ENCODE measurements around the gene NTNG1.

NTNG1 gene

DNA sequence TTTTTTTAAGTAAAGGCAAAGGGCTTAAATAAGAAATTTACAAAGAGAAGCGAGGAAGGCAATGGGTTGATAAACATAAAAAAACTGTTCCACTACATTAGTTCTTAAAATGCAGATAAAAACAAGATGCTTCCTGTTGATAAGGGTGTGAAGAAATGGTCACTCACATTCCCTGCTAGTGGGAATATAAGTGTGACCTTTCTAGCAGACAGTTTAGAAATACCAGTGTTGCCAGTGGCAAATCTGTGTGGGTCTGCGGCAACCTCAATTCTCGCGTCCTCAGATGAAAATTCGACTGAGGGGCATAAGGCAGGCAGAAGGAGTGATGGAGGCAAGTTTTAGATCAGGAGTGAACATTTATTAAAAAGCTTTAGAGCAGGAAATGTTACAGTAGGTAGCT lies 151.1 kb downstream of the NTNG1 start:
- Histone ChIP-seq H3K4me1 (ENCODE audit: control insufficient read depth, insufficient read depth, low read length) (no peaks in the 10 kb centered on the region), H3K27ac (ENCODE audit: low read depth, low read length) (no peak overlapping the region), H3K9ac (ENCODE audit: low read length) (no peak overlapping the region), H3K27me3 (ENCODE audit: control insufficient read depth, insufficient read depth, low read length) (no peaks in the 10 kb centered on the region), H3K4me3 (ENCODE audit: low read depth, low read length) (no peak overlapping the region), H3K36me3 (ENCODE audit: control insufficient read depth, insufficient read depth, low read length) (no peaks in the 10 kb centered on the region), H3K9me3 (ENCODE audit: control insufficient read depth, insufficient read depth, low read depth, low read length) (no peaks in the 10 kb centered on the region)

DNA sequence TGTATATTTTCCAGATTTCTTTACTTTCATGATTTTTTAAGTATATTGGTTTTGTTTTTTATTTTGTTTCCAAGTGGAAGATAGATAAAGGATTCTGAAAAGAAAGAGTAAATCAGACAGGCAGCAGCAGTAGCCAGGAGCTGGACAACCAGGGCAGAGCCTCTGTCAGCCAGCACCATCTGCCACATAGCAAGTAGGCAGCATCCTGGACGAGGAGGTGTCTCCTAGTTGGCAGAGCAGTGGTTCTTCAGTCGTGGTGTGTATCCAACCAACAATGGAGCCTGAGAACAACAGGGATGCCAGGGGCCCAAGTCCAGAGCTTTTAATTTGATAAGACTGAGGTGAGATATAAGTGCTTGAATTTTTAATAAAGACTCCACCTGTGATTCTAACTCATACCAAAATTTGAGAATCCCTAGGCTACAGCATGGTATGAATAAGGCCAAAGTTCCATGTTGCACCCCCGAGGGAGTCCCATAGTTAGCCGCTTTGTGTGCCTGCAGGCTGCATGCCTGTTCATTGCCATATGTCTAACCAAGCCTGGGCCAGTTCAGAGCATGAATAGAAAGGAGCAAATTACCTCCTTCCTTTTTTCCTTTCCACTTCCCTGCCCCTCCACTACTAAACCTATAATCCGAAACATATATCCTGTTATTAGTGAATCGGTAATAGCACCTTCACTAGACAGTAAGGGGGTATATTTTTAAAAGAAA lies 153.2 kb downstream of the NTNG1 start:
- Histone ChIP-seq H3K4me1 (ENCODE audit: control insufficient read depth, insufficient read depth, low read length) (no peaks in the 10 kb centered on the region), H3K27ac (ENCODE audit: low read depth, low read length) (no peak overlapping the region), H3K9ac (ENCODE audit: low read length) (no peak overlapping the region), H3K27me3 (ENCODE audit: control insufficient read depth, insufficient read depth, low read length) (no peaks in the 10 kb centered on the region), H3K36me3 (ENCODE audit: control insufficient read depth, insufficient read depth, low read length) (no peaks in the 10 kb centered on the region), H3K4me3 (ENCODE audit: low read depth, low read length) (no peak overlapping the region), H3K9me3 (ENCODE audit: control insufficient read depth, insufficient read depth, low read depth, low read length) (no peaks in the 10 kb centered on the region)

GRCh38 chr1:107294686-107295085 lies 153.8 kb downstream of the NTNG1 start:
- H3K4me1 ChIP-seq (ENCODE audit: control insufficient read depth, insufficient read depth, low read length) = no peaks in the 10 kb centered on the region
- no peak overlapping the region for H3K4me3 ChIP-seq (ENCODE audit: low read depth, low read length)
- H3K9me3 ChIP-seq (ENCODE audit: control insufficient read depth, insufficient read depth, low read depth, low read length) = no peaks in the 10 kb centered on the region
- H3K9ac ChIP-seq (ENCODE audit: low read length) = no peak overlapping the region
- H3K27me3 ChIP-seq (ENCODE audit: control insufficient read depth, insufficient read depth, low read length) = no peaks in the 10 kb centered on the region
- no peak overlapping the region for H3K27ac ChIP-seq (ENCODE audit: low read depth, low read length)
- H3K36me3 ChIP-seq (ENCODE audit: control insufficient read depth, insufficient read depth, low read length) = no peaks in the 10 kb centered on the region

DNA sequence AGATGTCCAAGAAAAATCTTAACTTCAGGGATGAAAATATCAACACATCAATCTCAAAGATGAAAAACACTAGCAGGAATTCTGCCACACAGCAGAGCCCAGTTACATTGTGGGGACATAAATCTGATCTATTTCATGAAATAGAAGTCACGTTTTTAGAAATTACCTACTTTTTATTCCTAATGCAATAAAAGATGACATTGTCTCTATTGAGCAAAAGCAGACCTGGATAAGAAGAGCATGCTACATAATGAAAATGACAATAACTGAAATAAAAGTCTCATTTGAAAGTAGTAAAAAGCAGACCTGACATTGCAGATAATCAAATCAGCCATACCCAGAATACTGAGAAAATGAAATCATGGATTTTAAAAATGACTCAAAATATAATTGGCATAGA lies 156.8 kb downstream of the NTNG1 start:
- H3K27ac ChIP-seq (ENCODE audit: low read depth, low read length) = no peak overlapping the region
- H3K4me3 ChIP-seq (ENCODE audit: low read depth, low read length) = no peak overlapping the region
- no peaks in the 10 kb centered on the region for H3K9me3 ChIP-seq (ENCODE audit: control insufficient read depth, insufficient read depth, low read depth, low read length)
- H3K36me3 ChIP-seq (ENCODE audit: control insufficient read depth, insufficient read depth, low read length) = no peaks in the 10 kb centered on the region
- no peak overlapping the region for H3K9ac ChIP-seq (ENCODE audit: low read length)
- no peaks in the 10 kb centered on the region for H3K4me1 ChIP-seq (ENCODE audit: control insufficient read depth, insufficient read depth, low read length)
- no peaks in the 10 kb centered on the region for H3K27me3 ChIP-seq (ENCODE audit: control insufficient read depth, insufficient read depth, low read length)

DNA sequence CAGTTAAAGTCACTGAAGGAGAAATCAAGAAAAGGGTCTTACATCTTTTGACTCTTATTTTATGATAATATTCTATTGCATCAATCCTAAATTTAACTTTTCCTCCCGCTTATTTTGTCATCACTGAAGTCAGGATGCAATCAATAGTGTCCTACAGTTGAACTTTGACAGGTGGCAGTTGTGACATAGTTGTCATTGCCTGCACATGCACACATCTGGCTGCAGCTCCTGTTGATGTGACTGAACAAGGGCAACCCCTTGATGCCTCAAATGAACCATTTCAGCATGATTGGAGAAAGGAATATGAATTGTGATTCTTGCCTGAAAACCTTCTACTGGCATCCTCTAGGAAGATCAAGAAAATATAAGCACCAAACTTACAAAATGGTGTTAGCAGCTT lies 157.7 kb downstream of the NTNG1 start:
- H3K4me1 ChIP-seq (ENCODE audit: control insufficient read depth, insufficient read depth, low read length) = no peaks in the 10 kb centered on the region
- H3K9me3 ChIP-seq (ENCODE audit: control insufficient read depth, insufficient read depth, low read depth, low read length) = no peaks in the 10 kb centered on the region
- no peak overlapping the region for H3K27ac ChIP-seq (ENCODE audit: low read depth, low read length)
- no peaks in the 10 kb centered on the region for H3K36me3 ChIP-seq (ENCODE audit: control insufficient read depth, insufficient read depth, low read length)
- no peak overlapping the region for H3K4me3 ChIP-seq (ENCODE audit: low read depth, low read length)
- H3K27me3 ChIP-seq (ENCODE audit: control insufficient read depth, insufficient read depth, low read length) = no peaks in the 10 kb centered on the region
- no peak overlapping the region for H3K9ac ChIP-seq (ENCODE audit: low read length)

GRCh38 chr1:107299521-107299920 lies 158.7 kb downstream of the NTNG1 start:
- no peaks in the 10 kb centered on the region for H3K9me3 ChIP-seq (ENCODE audit: control insufficient read depth, insufficient read depth, low read depth, low read length)
- H3K4me3 ChIP-seq (ENCODE audit: low read depth, low read length) = no peak overlapping the region
- H3K27me3 ChIP-seq (ENCODE audit: control insufficient read depth, insufficient read depth, low read length) = no peaks in the 10 kb centered on the region
- no peaks in the 10 kb centered on the region for H3K36me3 ChIP-seq (ENCODE audit: control insufficient read depth, insufficient read depth, low read length)
- no peak overlapping the region for H3K9ac ChIP-seq (ENCODE audit: low read length)
- no peak overlapping the region for H3K27ac ChIP-seq (ENCODE audit: low read depth, low read length)
- H3K4me1 ChIP-seq (ENCODE audit: control insufficient read depth, insufficient read depth, low read length) = no peaks in the 10 kb centered on the region

GRCh38 chr1:107309962-107310361 lies 169.1 kb downstream of the NTNG1 start:
- Histone ChIP-seq H3K9ac (ENCODE audit: low read length) (no peak overlapping the region), H3K36me3 (ENCODE audit: control insufficient read depth, insufficient read depth, low read length) (no peaks in the 10 kb centered on the region), H3K4me1 (ENCODE audit: control insufficient read depth, insufficient read depth, low read length) (no peaks in the 10 kb centered on the region), H3K4me3 (ENCODE audit: low read depth, low read length) (no peak overlapping the region), H3K9me3 (ENCODE audit: control insufficient read depth, insufficient read depth, low read depth, low read length) (no peaks in the 10 kb centered on the region), H3K27me3 (ENCODE audit: control insufficient read depth, insufficient read depth, low read length) (no peaks in the 10 kb centered on the region), H3K27ac (ENCODE audit: low read depth, low read length) (no peak overlapping the region)

GRCh38 chr1:107315652-107316051 lies 174.8 kb downstream of the NTNG1 start:
- H3K9ac ChIP-seq (ENCODE audit: low read length) = no peak overlapping the region
- H3K9me3 ChIP-seq (ENCODE audit: control insufficient read depth, insufficient read depth, low read depth, low read length) = no peaks in the 10 kb centered on the region
- H3K4me1 ChIP-seq (ENCODE audit: control insufficient read depth, insufficient read depth, low read length) = no peaks in the 10 kb centered on the region
- no peaks in the 10 kb centered on the region for H3K27me3 ChIP-seq (ENCODE audit: control insufficient read depth, insufficient read depth, low read length)
- no peak overlapping the region for H3K4me3 ChIP-seq (ENCODE audit: low read depth, low read length)
- H3K36me3 ChIP-seq (ENCODE audit: control insufficient read depth, insufficient read depth, low read length) = no peaks in the 10 kb centered on the region
- no peak overlapping the region for H3K27ac ChIP-seq (ENCODE audit: low read depth, low read length)

DNA sequence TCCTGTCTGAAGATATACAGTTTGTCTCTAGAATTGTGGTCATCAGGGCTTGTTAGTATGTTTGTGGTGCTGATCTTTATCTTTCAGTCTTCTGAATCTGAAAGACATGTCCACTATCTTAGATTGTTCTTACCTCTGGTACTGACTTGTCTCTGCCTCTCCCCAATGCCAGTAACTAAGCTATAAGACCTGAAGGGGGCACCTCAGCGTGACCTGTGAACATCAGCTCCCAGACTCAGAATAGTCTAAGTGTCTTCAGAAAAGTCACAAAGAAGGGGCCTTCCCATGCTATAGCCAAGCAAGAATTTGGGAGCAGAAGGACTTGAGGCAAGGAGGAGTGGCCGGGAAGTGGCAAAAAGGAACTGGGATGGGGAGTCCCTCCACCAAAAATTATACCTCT lies 178.1 kb downstream of the NTNG1 start:
- no peak overlapping the region for H3K27ac ChIP-seq (ENCODE audit: low read depth, low read length)
- H3K27me3 ChIP-seq (ENCODE audit: control insufficient read depth, insufficient read depth, low read length) = no peaks in the 10 kb centered on the region
- H3K4me1 ChIP-seq (ENCODE audit: control insufficient read depth, insufficient read depth, low read length) = no peaks in the 10 kb centered on the region
- no peak overlapping the region for H3K9ac ChIP-seq (ENCODE audit: low read length)
- no peaks in the 10 kb centered on the region for H3K36me3 ChIP-seq (ENCODE audit: control insufficient read depth, insufficient read depth, low read length)
- no peaks in the 10 kb centered on the region for H3K9me3 ChIP-seq (ENCODE audit: control insufficient read depth, insufficient read depth, low read depth, low read length)
- H3K4me3 ChIP-seq (ENCODE audit: low read depth, low read length) = no peak overlapping the region

- Histone ChIP-seq H3K27me3 (ENCODE audit: control insufficient read depth, insufficient read depth, low read length) (no peaks in the 10 kb centered on the region), H3K36me3 (ENCODE audit: control insufficient read depth, insufficient read depth, low read length) (no peaks in the 10 kb centered on the region), H3K4me3 (ENCODE audit: low read depth, low read length) (no peak overlapping the region), H3K4me1 (ENCODE audit: control insufficient read depth, insufficient read depth, low read length) (no peaks in the 10 kb centered on the region), H3K27ac (ENCODE audit: low read depth, low read length) (no peak overlapping the region), H3K9me3 (ENCODE audit: control insufficient read depth, insufficient read depth, low read depth, low read length) (no peaks in the 10 kb centered on the region), H3K9ac (ENCODE audit: low read length) (no peak overlapping the region)
Observed at GRCh38 chr1:107323784-107324183, 182.9 kb downstream of the NTNG1 start.

DNA sequence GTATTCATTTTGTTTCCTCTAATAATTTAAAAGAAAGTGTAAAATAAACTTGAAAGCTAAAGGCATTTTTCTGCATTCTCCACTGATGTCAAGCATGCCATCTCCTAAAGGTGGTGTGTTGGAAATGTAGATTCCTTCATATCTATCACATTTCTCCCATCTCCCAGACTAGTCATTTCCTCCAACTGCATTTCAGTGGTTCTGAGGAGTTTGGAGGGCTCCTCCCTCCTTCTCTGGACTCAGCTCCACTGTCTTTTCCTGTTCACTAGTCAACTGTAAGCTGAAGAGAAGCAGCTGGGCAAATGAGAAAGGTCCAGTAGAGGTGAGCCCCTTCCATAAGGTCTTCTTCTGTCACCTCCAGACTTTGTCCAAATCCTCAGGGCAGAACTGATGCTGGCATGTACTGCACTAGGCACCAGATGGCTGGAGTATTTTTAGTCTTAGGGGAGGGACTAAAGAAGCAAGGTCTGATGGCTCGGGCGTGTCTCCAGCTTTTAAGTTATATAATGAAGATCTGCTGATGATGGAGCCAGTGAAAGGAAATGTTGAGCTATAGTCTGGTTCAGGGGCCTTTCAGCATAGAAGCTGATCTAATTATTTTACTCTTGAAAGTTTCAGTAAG lies 186.1 kb downstream of the NTNG1 start:
- H3K27me3 ChIP-seq (ENCODE audit: control insufficient read depth, insufficient read depth, low read length) = no peaks in the 10 kb centered on the region
- no peak overlapping the region for H3K4me3 ChIP-seq (ENCODE audit: low read depth, low read length)
- H3K4me1 ChIP-seq (ENCODE audit: control insufficient read depth, insufficient read depth, low read length) = no peaks in the 10 kb centered on the region
- no peaks in the 10 kb centered on the region for H3K9me3 ChIP-seq (ENCODE audit: control insufficient read depth, insufficient read depth, low read depth, low read length)
- H3K27ac ChIP-seq (ENCODE audit: low read depth, low read length) = no peak overlapping the region
- no peaks in the 10 kb centered on the region for H3K36me3 ChIP-seq (ENCODE audit: control insufficient read depth, insufficient read depth, low read length)
- H3K9ac ChIP-seq (ENCODE audit: low read length) = no peak overlapping the region
